ENCODE measurements around the gene FXN. TPM values are rescaled to one million over a fixed set of nuclear protein-coding genes. Genes with fewer than 3 reads are reported as not detected.

Gene FXN
- total and polyA plus RNA-seq, 2 experiments from 2014 or later, result 12.2 to 31.5 TPM

DNA sequence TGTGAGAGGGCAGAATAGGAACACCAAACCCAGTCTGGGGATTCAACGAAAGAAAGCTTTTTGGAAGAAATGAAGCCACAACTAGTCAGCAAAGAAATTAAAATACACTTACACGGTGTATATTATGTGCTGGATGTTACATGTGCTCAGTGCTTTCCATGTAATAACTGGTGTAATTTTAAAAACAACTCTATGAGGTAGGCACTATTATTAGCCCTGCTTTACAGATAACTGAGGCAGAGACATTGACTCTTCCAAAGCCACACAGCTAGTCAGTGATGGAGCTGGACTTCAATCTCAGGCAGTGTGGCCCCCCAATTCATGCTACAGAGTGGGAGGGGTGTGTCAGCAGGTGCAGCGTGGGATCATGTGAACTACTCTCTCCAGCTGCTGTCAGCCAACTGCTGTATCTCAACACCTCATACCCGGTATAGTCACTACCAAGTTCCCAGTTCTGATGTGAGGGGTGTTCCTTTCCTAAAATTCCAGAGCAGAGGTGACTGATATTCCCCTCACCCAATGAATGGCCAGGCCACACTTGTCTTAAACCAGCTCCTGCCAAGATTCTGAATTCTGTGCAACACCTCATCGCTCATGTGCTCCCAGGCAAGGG is 104.7 kb downstream of the FXN start:
- Histone ChIP-seq H3K9me3 (ENCODE audit: low read depth) (no peaks in the 10 kb centered on the region), H3K79me2 (peaks cover 89% of the 10 kb centered on the region)
- 96% methylated on average over 5 of the region's 5 CpGs for WGBS (ENCODE audit: low lambda C conversion rate, missing lambda C conversion rate)

DNA sequence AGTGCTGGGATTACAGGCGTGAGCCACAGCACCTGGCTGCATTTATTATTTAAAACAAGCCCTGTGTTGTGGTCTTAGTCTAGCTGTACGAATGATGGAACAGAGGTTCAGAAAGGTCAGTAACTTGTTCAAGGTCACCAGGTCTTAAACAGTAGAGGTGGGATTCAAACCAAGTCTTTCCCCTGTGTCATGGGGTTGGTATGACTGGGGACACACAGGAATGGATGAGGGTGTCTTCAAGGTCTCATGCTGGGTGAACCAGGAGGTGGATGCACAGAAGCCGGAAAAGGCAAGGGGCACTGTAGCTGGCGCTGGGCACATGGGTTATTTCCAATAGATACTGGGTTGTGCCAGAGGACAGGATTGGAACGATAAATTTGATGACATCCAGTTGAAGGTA is 106.3 kb downstream of the FXN start:
- whole genome bisulfite sequencing (ENCODE audit: low lambda C conversion rate, missing lambda C conversion rate), result 95% methylated on average over 5 of the region's 5 CpGs
- H3K36me3 ChIP-seq (replicated peaks; ENCODE audit: insufficient read depth, low read depth), result no peaks in the 10 kb centered on the region
- H4K20me1 ChIP-seq (ENCODE audit: insufficient read depth, poor library complexity, severe bottlenecking), result peaks cover 10% of the 10 kb centered on the region
- H3K79me2 ChIP-seq, result peaks cover 91% of the 10 kb centered on the region
- H2AFZ ChIP-seq, result no peak overlapping the region
- TF ChIP-seq, protein P1, sequence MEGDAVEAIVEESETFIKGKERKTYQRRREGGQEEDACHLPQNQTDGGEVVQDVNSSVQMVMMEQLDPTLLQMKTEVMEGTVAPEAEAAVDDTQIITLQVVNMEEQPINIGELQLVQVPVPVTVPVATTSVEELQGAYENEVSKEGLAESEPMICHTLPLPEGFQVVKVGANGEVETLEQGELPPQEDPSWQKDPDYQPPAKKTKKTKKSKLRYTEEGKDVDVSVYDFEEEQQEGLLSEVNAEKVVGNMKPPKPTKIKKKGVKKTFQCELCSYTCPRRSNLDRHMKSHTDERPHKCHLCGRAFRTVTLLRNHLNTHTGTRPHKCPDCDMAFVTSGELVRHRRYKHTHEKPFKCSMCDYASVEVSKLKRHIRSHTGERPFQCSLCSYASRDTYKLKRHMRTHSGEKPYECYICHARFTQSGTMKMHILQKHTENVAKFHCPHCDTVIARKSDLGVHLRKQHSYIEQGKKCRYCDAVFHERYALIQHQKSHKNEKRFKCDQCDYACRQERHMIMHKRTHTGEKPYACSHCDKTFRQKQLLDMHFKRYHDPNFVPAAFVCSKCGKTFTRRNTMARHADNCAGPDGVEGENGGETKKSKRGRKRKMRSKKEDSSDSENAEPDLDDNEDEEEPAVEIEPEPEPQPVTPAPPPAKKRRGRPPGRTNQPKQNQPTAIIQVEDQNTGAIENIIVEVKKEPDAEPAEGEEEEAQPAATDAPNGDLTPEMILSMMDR (IDR thresholded peaks at IDR 0.05; ENCODE audit: poor library complexity), result no peak
- TF ChIP-seq EZH2phosphoT487 (IDR thresholded peaks at IDR 0.05; ENCODE audit: low read depth, severe bottlenecking, unreplicated experiment) (no peak), EZH2 (IDR thresholded peaks at IDR 0.05; ENCODE audit: borderline replicate concordance) (no peak)
- H3K27me3 ChIP-seq, result no peaks in the 10 kb centered on the region
- H3K9me3 ChIP-seq (ENCODE audit: low read depth), result no peaks in the 10 kb centered on the region
- no peak for DNase-seq (ENCODE audit: low spot score)
- peaks cover 5% of the 10 kb centered on the region for H3K4me1 ChIP-seq (ENCODE audit: insufficient read depth)
- no peak overlapping the region for H3K4me3 ChIP-seq
- H3K27ac ChIP-seq, result no peak overlapping the region
- no peak overlapping the region for H3K4me2 ChIP-seq
- H3K9me2 ChIP-seq (replicated peaks; ENCODE audit: insufficient read depth), result no peaks in the 10 kb centered on the region

More for the DNA sequence above, 104.7 kb downstream of the FXN start:
- Histone ChIP-seq H3K4me3 (no peak overlapping the region), H3K27ac (no peak overlapping the region), H3K27me3 (no peaks in the 10 kb centered on the region), H3K4me1 (ENCODE audit: insufficient read depth) (peaks cover 5% of the 10 kb centered on the region), H2AFZ (no peak overlapping the region), H4K20me1 (ENCODE audit: insufficient read depth, poor library complexity, severe bottlenecking) (peaks cover 13% of the 10 kb centered on the region), H3K36me3 (replicated peaks; ENCODE audit: insufficient read depth, low read depth) (no peaks in the 10 kb centered on the region), H3K9me2 (replicated peaks; ENCODE audit: insufficient read depth) (no peaks in the 10 kb centered on the region), H3K4me2 (no peak overlapping the region)
- DNase-seq (ENCODE audit: low spot score), result no peak
- TF ChIP-seq, protein P1 (IDR thresholded peaks at IDR 0.05; ENCODE audit: poor library complexity), result no peak
- TF ChIP-seq EZH2phosphoT487 (IDR thresholded peaks at IDR 0.05; ENCODE audit: low read depth, severe bottlenecking, unreplicated experiment) (no peak), EZH2 (IDR thresholded peaks at IDR 0.05; ENCODE audit: borderline replicate concordance) (no peak)

DNA sequence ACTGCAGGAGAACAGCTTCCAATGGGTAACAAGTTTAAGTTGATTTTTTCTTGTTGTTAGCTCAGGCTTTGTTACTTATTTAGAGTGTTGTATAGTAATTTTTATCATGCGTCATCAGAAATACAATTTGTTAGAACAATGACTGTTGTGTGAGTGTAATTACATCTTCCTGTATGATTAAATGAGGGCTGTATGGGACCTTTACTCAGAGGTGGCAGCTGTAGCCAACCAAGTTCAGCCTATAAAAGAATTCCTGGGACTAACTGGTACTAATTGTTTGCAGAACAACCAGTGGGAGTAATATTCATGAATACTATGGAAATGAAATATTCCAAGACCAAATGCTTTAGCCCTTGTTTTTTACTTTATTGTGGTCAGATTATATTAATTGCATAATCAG is 107.7 kb downstream of the FXN start:
- peaks cover 87% of the 10 kb centered on the region for H3K79me2 ChIP-seq
- 80% methylated on average over 1 of the region's 1 CpG for WGBS (ENCODE audit: low lambda C conversion rate, missing lambda C conversion rate)
- H3K4me2 ChIP-seq, result no peak overlapping the region
- peaks cover 5% of the 10 kb centered on the region for H3K4me1 ChIP-seq (ENCODE audit: insufficient read depth)
- no peak overlapping the region for H3K4me3 ChIP-seq
- no peak overlapping the region for H2AFZ ChIP-seq
- no peaks in the 10 kb centered on the region for H3K36me3 ChIP-seq (replicated peaks; ENCODE audit: insufficient read depth, low read depth)
- no peak for DNase-seq (ENCODE audit: low spot score)
- H3K27me3 ChIP-seq, result no peaks in the 10 kb centered on the region
- no peak overlapping the region for H3K27ac ChIP-seq
- no peak for TF ChIP-seq EZH2phosphoT487 (IDR thresholded peaks at IDR 0.05; ENCODE audit: low read depth, severe bottlenecking, unreplicated experiment)
- TF ChIP-seq, protein P1 (IDR thresholded peaks at IDR 0.05; ENCODE audit: poor library complexity), result no peak
- TF ChIP-seq EZH2 (IDR thresholded peaks at IDR 0.05; ENCODE audit: borderline replicate concordance), result no peak
- no peaks in the 10 kb centered on the region for H3K9me2 ChIP-seq (replicated peaks; ENCODE audit: insufficient read depth)
- H3K9me3 ChIP-seq (ENCODE audit: low read depth), result no peaks in the 10 kb centered on the region
- peaks cover 9% of the 10 kb centered on the region for H4K20me1 ChIP-seq (ENCODE audit: insufficient read depth, poor library complexity, severe bottlenecking)

All from hepatocyte (in vitro differentiated cells).